ENCODE measurements around the gene ODAD3.
"Not testable (repeated sequence)": the region's sequence is repeated elsewhere in the genome, so short reads cannot be mapped to it uniquely, and the experiment has no call there.

Gene ODAD3

GRCh38 chr19:11479090-11479897 is 44.4 kb upstream of the ODAD3 start:
- H3K23ac ChIP-seq (ENCODE audit: low read length): no peak overlapping the region

GRCh38 chr19:11478167-11479089 is 43.5 kb upstream of the ODAD3 start:
- H3K23ac ChIP-seq (ENCODE audit: low read length): no peak overlapping the region
- H3K79me1 ChIP-seq (ENCODE audit: low read length): no peaks in the 10 kb centered on the region
- no peak overlapping the region for H2BK120ac ChIP-seq (ENCODE audit: insufficient read depth, low read length, poor library complexity)
- no peaks in the 10 kb centered on the region for H3K36me3 ChIP-seq (ENCODE audit: control insufficient read depth in 1 of 2, insufficient read depth in 2 of 2, low read length in 2 of 2)
- H3K4me2 ChIP-seq (ENCODE audit: low read length): no peak overlapping the region
- H3K79me2 ChIP-seq (ENCODE audit: control insufficient read depth, insufficient read depth, low read length, poor library complexity): no peaks in the 10 kb centered on the region
- peaks cover 42% of the 10 kb centered on the region for H3K27me3 ChIP-seq (ENCODE audit: insufficient read depth, low read length)
- no peak overlapping the region for H2AFZ ChIP-seq (ENCODE audit: insufficient read depth, low read length, poor library complexity)
- no peak overlapping the region for H3K4me3 ChIP-seq (ENCODE audit: low read depth, low read length)
- no CpG with 5 or more reads among the region's 19 CpGs for WGBS (ENCODE audit: extremely low coverage, insufficient coverage, insufficient read length)
- no peak overlapping the region for H2BK12ac ChIP-seq (ENCODE audit: low read length)
- no peak overlapping the region for H2BK5ac ChIP-seq (ENCODE audit: low read depth, low read length, poor library complexity)
- peaks cover 8 to 10% of the 10 kb centered on the region in 2 experiments for H3K4me1 ChIP-seq (ENCODE audit: control insufficient read depth in 1 of 2, insufficient read depth in 2 of 2, low read length in 2 of 2)
- H3K9me3 ChIP-seq (ENCODE audit: insufficient read depth, low read depth, low read length): peaks cover 11% of the 10 kb centered on the region
- no peak overlapping the region for H3K18ac ChIP-seq (ENCODE audit: low read length)
- H3K9ac ChIP-seq (ENCODE audit: low read length): no peak overlapping the region
- no peak overlapping the region for H3K27ac ChIP-seq (ENCODE audit: low read depth, low read length)
- no peak overlapping the region for H4K12ac ChIP-seq (ENCODE audit: low read depth, low read length)
- no peak overlapping the region for H4K91ac ChIP-seq (ENCODE audit: low read depth, low read length)
- no peak overlapping the region for H2AK5ac ChIP-seq (ENCODE audit: low read length)
- no peak overlapping the region for H3K4ac ChIP-seq (ENCODE audit: low read depth, low read length)
- H4K8ac ChIP-seq (ENCODE audit: low read depth, low read length): no peak overlapping the region
- no peak for DNase-seq
- no peak overlapping the region for H3K14ac ChIP-seq (ENCODE audit: low read length)

More at GRCh38 chr19:11479090-11479897, 44.4 kb upstream of the ODAD3 start:
- H3K14ac ChIP-seq (ENCODE audit: low read length): no peak overlapping the region
- H3K79me2 ChIP-seq (ENCODE audit: control insufficient read depth, insufficient read depth, low read length, poor library complexity): no peaks in the 10 kb centered on the region
- no peak overlapping the region for H3K27ac ChIP-seq (ENCODE audit: low read depth, low read length)
- H4K12ac ChIP-seq (ENCODE audit: low read depth, low read length): no peak overlapping the region
- peaks cover 11% of the 10 kb centered on the region for H3K9me3 ChIP-seq (ENCODE audit: insufficient read depth, low read depth, low read length)
- peaks cover 8 to 10% of the 10 kb centered on the region in 2 experiments for H3K4me1 ChIP-seq (ENCODE audit: control insufficient read depth in 1 of 2, insufficient read depth in 2 of 2, low read length in 2 of 2)
- H3K79me1 ChIP-seq (ENCODE audit: low read length): no peaks in the 10 kb centered on the region
- H3K4ac ChIP-seq (ENCODE audit: low read depth, low read length): no peak overlapping the region
- H3K36me3 ChIP-seq (ENCODE audit: control insufficient read depth in 1 of 2, insufficient read depth in 2 of 2, low read length in 2 of 2): peaks cover 2 to 3% of the 10 kb centered on the region in 2 experiments
- no peak overlapping the region for H2AFZ ChIP-seq (ENCODE audit: insufficient read depth, low read length, poor library complexity)
- no peak overlapping the region for H4K91ac ChIP-seq (ENCODE audit: low read depth, low read length)
- no peak overlapping the region for H3K9ac ChIP-seq (ENCODE audit: low read length)
- H2BK5ac ChIP-seq (ENCODE audit: low read depth, low read length, poor library complexity): no peak overlapping the region
- H3K27me3 ChIP-seq (ENCODE audit: insufficient read depth, low read length): peaks cover 42% of the 10 kb centered on the region
- H3K18ac ChIP-seq (ENCODE audit: low read length): no peak overlapping the region
- H4K8ac ChIP-seq (ENCODE audit: low read depth, low read length): no peak overlapping the region
- H2BK120ac ChIP-seq (ENCODE audit: insufficient read depth, low read length, poor library complexity): no peak overlapping the region
- H3K4me2 ChIP-seq (ENCODE audit: low read length): no peak overlapping the region
- peak in 1 of 2 donors; percentile 49 for DNase-seq
- no CpG with 5 or more reads among the region's 62 CpGs for WGBS (ENCODE audit: extremely low coverage, insufficient coverage, insufficient read length)
- H2BK12ac ChIP-seq (ENCODE audit: low read length): no peak overlapping the region
- H2AK5ac ChIP-seq (ENCODE audit: low read length): no peak overlapping the region
- no peak overlapping the region for H3K4me3 ChIP-seq (ENCODE audit: low read depth, low read length)

GRCh38 chr19:11475861-11476260 is 40.9 kb upstream of the ODAD3 start:
- H3K36me3 ChIP-seq (ENCODE audit: control insufficient read depth in 1 of 2, insufficient read depth in 2 of 2, low read length in 2 of 2): no peaks in the 10 kb centered on the region
- H3K4ac ChIP-seq (ENCODE audit: low read depth, low read length): no peak overlapping the region
- H3K4me2 ChIP-seq (ENCODE audit: low read length): no peak overlapping the region
- no peak overlapping the region for H2AFZ ChIP-seq (ENCODE audit: insufficient read depth, low read length, poor library complexity)
- no peak overlapping the region for H4K91ac ChIP-seq (ENCODE audit: low read depth, low read length)
- H3K4me1 ChIP-seq (ENCODE audit: control insufficient read depth in 1 of 2, insufficient read depth in 2 of 2, low read length in 2 of 2): no peaks in the 10 kb centered on the region
- H2BK12ac ChIP-seq (ENCODE audit: low read length): no peak overlapping the region
- peaks cover 25% of the 10 kb centered on the region for H3K27me3 ChIP-seq (ENCODE audit: insufficient read depth, low read length)
- H3K79me1 ChIP-seq (ENCODE audit: low read length): no peaks in the 10 kb centered on the region
- no peak overlapping the region for H2BK120ac ChIP-seq (ENCODE audit: insufficient read depth, low read length, poor library complexity)
- no peak overlapping the region for H3K27ac ChIP-seq (ENCODE audit: low read depth, low read length)
- H3K9ac ChIP-seq (ENCODE audit: low read length): no peak overlapping the region
- H3K79me2 ChIP-seq (ENCODE audit: control insufficient read depth, insufficient read depth, low read length, poor library complexity): no peaks in the 10 kb centered on the region
- DNase-seq: no peak
- H4K12ac ChIP-seq (ENCODE audit: low read depth, low read length): no peak overlapping the region
- H3K14ac ChIP-seq (ENCODE audit: low read length): no peak overlapping the region
- H3K9me3 ChIP-seq (ENCODE audit: insufficient read depth, low read depth, low read length): peaks cover 4% of the 10 kb centered on the region
- no peak overlapping the region for H2AK5ac ChIP-seq (ENCODE audit: low read length)
- no CpG with 5 or more reads among the region's 8 CpGs for WGBS (ENCODE audit: extremely low coverage, insufficient coverage, insufficient read length)
- no peak overlapping the region for H3K23ac ChIP-seq (ENCODE audit: low read length)
- H3K18ac ChIP-seq (ENCODE audit: low read length): no peak overlapping the region
- no peak overlapping the region for H3K4me3 ChIP-seq (ENCODE audit: low read depth, low read length)
- no peak overlapping the region for H4K8ac ChIP-seq (ENCODE audit: low read depth, low read length)
- no peak overlapping the region for H2BK5ac ChIP-seq (ENCODE audit: low read depth, low read length, poor library complexity)

GRCh38 chr19:11475343-11475742 is 40.4 kb upstream of the ODAD3 start:
- H3K14ac ChIP-seq (ENCODE audit: low read length); H4K12ac ChIP-seq (ENCODE audit: low read depth, low read length); H2BK12ac ChIP-seq (ENCODE audit: low read length); H3K4me1 ChIP-seq (ENCODE audit: control insufficient read depth in 1 of 2, insufficient read depth in 2 of 2, low read length in 2 of 2); H2AFZ ChIP-seq (ENCODE audit: insufficient read depth, low read length, poor library complexity); H3K18ac ChIP-seq (ENCODE audit: low read length); H2AK5ac ChIP-seq (ENCODE audit: low read length); H3K79me1 ChIP-seq (ENCODE audit: low read length); H3K9ac ChIP-seq (ENCODE audit: low read length); H3K27ac ChIP-seq (ENCODE audit: low read depth, low read length); H3K4ac ChIP-seq (ENCODE audit: low read depth, low read length); H2BK120ac ChIP-seq (ENCODE audit: insufficient read depth, low read length, poor library complexity); H3K36me3 ChIP-seq (ENCODE audit: control insufficient read depth in 1 of 2, insufficient read depth in 2 of 2, low read length in 2 of 2); H4K8ac ChIP-seq (ENCODE audit: low read depth, low read length); H3K4me3 ChIP-seq (ENCODE audit: low read depth, low read length); H2BK5ac ChIP-seq (ENCODE audit: low read depth, low read length, poor library complexity); H3K9me3 ChIP-seq (ENCODE audit: insufficient read depth, low read depth, low read length); H3K23ac ChIP-seq (ENCODE audit: low read length); H3K79me2 ChIP-seq (ENCODE audit: control insufficient read depth, insufficient read depth, low read length, poor library complexity); H4K91ac ChIP-seq (ENCODE audit: low read depth, low read length); H3K4me2 ChIP-seq (ENCODE audit: low read length): not testable (repeated sequence)
- WGBS (ENCODE audit: extremely low coverage, insufficient coverage, insufficient read length): no CpG with 5 or more reads among the region's 3 CpGs
- peak in 1 of 2 donors; percentile 45 for DNase-seq
- H3K27me3 ChIP-seq (ENCODE audit: insufficient read depth, low read length): peaks cover 21% of the 10 kb centered on the region
